ENCODE data around the gene GPC3.

DNA sequence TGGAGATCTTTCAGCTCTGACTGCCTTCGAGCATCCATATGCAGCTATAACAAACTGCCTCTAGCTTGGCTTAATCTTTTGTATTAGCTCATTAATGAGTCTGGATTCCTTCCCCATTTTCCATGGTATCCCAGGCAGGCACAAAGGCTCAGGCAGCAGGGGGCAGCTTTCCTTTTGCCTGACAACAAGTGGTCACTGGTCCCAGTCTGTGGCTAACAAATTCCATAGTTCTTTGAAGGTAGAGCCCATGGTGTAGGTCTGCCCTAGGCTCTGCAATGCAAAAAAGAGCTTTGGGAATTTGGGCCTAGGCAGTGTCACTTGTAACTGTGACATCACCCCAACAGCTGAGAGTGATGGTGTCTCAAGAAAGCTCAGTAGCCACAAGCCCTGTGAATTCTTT lies 335.7 kb downstream of the GPC3 start:
- TF ChIP-seq, protein P1, sequence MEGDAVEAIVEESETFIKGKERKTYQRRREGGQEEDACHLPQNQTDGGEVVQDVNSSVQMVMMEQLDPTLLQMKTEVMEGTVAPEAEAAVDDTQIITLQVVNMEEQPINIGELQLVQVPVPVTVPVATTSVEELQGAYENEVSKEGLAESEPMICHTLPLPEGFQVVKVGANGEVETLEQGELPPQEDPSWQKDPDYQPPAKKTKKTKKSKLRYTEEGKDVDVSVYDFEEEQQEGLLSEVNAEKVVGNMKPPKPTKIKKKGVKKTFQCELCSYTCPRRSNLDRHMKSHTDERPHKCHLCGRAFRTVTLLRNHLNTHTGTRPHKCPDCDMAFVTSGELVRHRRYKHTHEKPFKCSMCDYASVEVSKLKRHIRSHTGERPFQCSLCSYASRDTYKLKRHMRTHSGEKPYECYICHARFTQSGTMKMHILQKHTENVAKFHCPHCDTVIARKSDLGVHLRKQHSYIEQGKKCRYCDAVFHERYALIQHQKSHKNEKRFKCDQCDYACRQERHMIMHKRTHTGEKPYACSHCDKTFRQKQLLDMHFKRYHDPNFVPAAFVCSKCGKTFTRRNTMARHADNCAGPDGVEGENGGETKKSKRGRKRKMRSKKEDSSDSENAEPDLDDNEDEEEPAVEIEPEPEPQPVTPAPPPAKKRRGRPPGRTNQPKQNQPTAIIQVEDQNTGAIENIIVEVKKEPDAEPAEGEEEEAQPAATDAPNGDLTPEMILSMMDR (conservative IDR thresholded peaks at IDR 0.05): no peak
- TF ChIP-seq EZH2 (IDR thresholded peaks at IDR 0.05; ENCODE audit: low read depth): no peak
